ENCODE measurements around the gene SFTA2. TPM values are rescaled to one million over a fixed set of nuclear protein-coding genes. Genes with fewer than 3 reads are reported as not detected.

Gene SFTA2
- total RNA-seq, 1 donor from 2014 or later, result 2.8 TPM

DNA sequence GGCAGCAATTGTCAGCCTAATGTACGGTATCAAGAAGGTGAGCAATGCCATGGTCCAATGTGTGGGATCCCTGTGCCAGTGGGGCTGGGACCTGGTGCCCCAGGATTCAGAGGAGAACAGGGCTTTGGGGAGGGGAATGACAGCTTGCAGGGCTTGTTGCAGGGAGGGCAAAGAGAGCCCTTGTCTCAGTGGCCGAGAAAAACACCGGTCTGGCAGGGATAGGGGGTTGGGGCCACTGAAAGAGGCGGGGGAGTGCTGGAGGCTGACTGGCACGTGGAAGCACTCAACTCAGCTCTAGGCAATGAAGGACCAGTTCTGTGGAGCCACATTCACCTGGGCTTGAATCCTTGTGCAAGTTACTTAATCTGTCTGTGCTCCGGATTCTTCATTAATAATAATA is 5.3 kb upstream of the SFTA2 start:
- Mint-ChIP-seq H3K4me3 (ENCODE audit: unreplicated experiment) (no peak overlapping the region), H3K27ac (ENCODE audit: unreplicated experiment) (no peak overlapping the region), H3K36me3 (ENCODE audit: low read depth, unreplicated experiment) (no peaks in the 10 kb centered on the region)

DNA sequence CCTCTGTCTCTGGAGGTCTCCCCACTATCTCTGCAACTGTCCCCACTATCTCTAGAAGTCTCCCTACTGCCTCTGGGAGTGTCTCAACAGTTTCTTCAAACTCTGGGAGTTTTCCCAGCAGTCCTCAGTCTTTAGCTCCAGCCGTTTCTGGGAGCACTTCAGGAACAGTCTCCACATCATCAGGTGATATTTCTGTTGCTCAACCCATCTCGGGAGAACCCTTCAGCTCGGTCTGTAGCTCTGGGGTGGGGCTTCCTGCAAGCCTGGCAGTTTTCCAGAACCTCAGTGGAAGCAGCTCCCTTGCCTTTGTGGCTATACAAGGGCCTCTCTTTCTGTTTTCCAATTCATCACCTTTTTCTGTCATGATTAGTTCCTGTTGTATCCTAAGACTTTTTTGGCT is 3.0 kb upstream of the SFTA2 start:
- no peaks in the 10 kb centered on the region for H3K9me3 Mint-ChIP-seq (ENCODE audit: unreplicated experiment)
- H3K36me3 Mint-ChIP-seq (ENCODE audit: low read depth, unreplicated experiment), result no peaks in the 10 kb centered on the region
- DNase-seq (ENCODE audit: low spot score), result no peak
- H3K4me3 Mint-ChIP-seq (ENCODE audit: unreplicated experiment), result peak overlapping the region; percentile 9
- H3K4me1 Mint-ChIP-seq (ENCODE audit: unreplicated experiment), result peaks cover 3% of the 10 kb centered on the region
- no peak overlapping the region for H3K27ac Mint-ChIP-seq (ENCODE audit: unreplicated experiment)
- peaks cover 2% of the 10 kb centered on the region for H3K27me3 Mint-ChIP-seq (ENCODE audit: unreplicated experiment)
- TF ChIP-seq CTCF (IDR thresholded peaks at IDR 0.05; ENCODE audit: unreplicated experiment), result no peak

More for the DNA sequence above, 5.3 kb upstream of the SFTA2 start:
- Mint-ChIP-seq H3K4me1 (ENCODE audit: unreplicated experiment) (peaks cover 6% of the 10 kb centered on the region), H3K27me3 (ENCODE audit: unreplicated experiment) (peaks cover 5% of the 10 kb centered on the region), H3K9me3 (ENCODE audit: unreplicated experiment) (no peaks in the 10 kb centered on the region)
- TF ChIP-seq CTCF (IDR thresholded peaks at IDR 0.05; ENCODE audit: unreplicated experiment), result no peak
- DNase-seq (ENCODE audit: low spot score), result no peak

DNA sequence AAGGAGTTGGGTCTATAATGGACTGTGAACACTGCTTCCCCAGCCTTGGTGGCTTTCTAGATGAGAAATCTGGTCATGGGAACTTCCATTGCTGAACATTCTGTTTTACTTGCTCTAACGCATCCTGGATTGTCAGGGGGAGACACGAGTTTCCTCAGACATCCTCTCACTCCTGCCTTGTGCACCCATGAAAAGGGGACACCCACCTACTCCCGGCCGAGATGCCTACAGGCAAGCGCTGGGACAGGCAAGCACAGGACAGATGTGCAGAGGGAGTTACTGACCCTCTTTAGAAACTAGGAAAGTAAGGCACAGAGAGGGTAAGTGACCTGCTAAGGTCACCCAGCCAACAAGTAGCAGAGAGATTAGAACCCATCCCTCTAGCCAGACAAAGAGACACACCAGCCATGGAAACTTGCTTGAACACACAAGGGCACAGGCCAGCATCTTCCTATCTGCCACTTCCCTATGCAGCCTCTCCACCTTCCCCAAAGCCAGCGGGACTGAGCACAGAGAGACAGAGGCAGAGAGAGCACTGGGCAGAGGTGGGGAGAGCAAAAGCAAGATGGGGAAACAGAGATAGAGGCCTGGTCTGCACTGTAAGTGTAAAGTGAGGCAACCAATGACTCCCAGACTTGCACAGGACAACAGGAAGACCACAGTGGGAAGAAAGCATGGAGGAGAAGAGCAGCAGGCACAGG is 845 bp upstream of the SFTA2 start:
- no peak for DNase-seq (ENCODE audit: low spot score)
- peaks cover 11% of the 10 kb centered on the region for H3K36me3 Mint-ChIP-seq (ENCODE audit: low read depth, unreplicated experiment)
- H3K27me3 Mint-ChIP-seq (ENCODE audit: unreplicated experiment), result no peaks in the 10 kb centered on the region
- H3K27ac Mint-ChIP-seq (ENCODE audit: unreplicated experiment), result no peak overlapping the region
- peaks cover 3% of the 10 kb centered on the region for H3K4me1 Mint-ChIP-seq (ENCODE audit: unreplicated experiment)
- no peak overlapping the region for H3K4me3 Mint-ChIP-seq (ENCODE audit: unreplicated experiment)
- no peak for TF ChIP-seq CTCF (IDR thresholded peaks at IDR 0.05; ENCODE audit: unreplicated experiment)
- H3K9me3 Mint-ChIP-seq (ENCODE audit: unreplicated experiment), result no peaks in the 10 kb centered on the region

DNA sequence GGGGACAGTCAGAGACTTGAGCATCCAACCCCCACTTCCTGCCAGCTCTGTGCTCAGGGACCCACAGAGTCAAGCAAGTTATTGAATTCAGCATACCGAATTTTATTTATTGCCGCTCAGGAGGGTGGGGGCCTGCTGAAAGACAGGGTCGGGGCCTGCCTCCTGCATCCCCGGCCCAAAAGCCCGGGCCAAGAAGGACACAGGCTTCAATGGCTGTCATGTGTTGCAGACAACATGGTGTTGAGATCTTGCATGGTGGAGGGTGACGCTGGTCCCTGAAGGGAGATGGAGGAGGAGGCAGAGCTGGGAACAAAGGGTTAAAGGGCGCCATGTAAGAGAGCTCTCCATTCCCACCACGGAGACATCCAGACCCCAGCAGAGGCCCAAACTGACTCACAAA is 698 bp downstream of the SFTA2 start:
- no peak overlapping the region for H3K27ac Mint-ChIP-seq (ENCODE audit: unreplicated experiment)
- DNase-seq (ENCODE audit: low spot score), result no peak
- H3K9me3 Mint-ChIP-seq (ENCODE audit: unreplicated experiment), result no peaks in the 10 kb centered on the region
- H3K27me3 Mint-ChIP-seq (ENCODE audit: unreplicated experiment), result no peaks in the 10 kb centered on the region
- peaks cover 16% of the 10 kb centered on the region for H3K36me3 Mint-ChIP-seq (ENCODE audit: low read depth, unreplicated experiment)
- H3K4me1 Mint-ChIP-seq (ENCODE audit: unreplicated experiment), result no peaks in the 10 kb centered on the region
- no peak overlapping the region for H3K4me3 Mint-ChIP-seq (ENCODE audit: unreplicated experiment)
- no peak for TF ChIP-seq CTCF (IDR thresholded peaks at IDR 0.05; ENCODE audit: unreplicated experiment)

DNA sequence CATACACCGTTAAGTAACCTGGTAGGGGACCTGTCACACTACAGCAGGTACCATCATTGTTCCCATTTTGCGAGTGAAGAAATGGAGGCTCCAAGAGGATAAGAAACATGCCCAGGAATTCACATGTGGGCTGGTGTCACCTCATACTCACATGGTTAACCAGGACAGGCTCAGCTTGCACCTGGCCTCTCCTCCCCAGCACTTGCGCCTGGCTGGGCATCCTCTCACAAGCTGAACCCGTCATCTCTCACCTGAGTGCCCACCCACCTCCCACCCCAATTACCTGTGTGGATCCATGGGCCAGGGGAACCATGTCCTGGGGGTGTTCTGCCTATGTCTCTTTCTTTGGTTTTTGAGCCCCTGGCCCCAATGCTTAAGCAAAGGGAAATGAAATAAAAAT is 1.5 kb downstream of the SFTA2 start:
- no peak for TF ChIP-seq CTCF (IDR thresholded peaks at IDR 0.05; ENCODE audit: unreplicated experiment)

More for the DNA sequence above, 1.5 kb downstream of the SFTA2 start:
- Mint-ChIP-seq H3K4me3 (ENCODE audit: unreplicated experiment) (no peak overlapping the region), H3K27ac (ENCODE audit: unreplicated experiment) (no peak overlapping the region), H3K9me3 (ENCODE audit: unreplicated experiment) (no peaks in the 10 kb centered on the region), H3K36me3 (ENCODE audit: low read depth, unreplicated experiment) (peaks cover 16% of the 10 kb centered on the region), H3K27me3 (ENCODE audit: unreplicated experiment) (no peaks in the 10 kb centered on the region), H3K4me1 (ENCODE audit: unreplicated experiment) (no peaks in the 10 kb centered on the region)
- no peak for DNase-seq (ENCODE audit: low spot score)
